ENCODE results near the gene DPY19L3.

The DPY19L3 gene

GRCh38 chr19:32522967-32523366 lies 117.4 kb downstream of the DPY19L3 start:
- DNase-seq = no peak

GRCh38 chr19:32526895-32527294 lies 121.3 kb downstream of the DPY19L3 start:
- no peak for DNase-seq

- DNase-seq = no peak
Measured at GRCh38 chr19:32530773-32531172, 125.2 kb downstream of the DPY19L3 start.

GRCh38 chr19:32532233-32532632 lies 126.7 kb downstream of the DPY19L3 start:
- no peak for DNase-seq
